ENCODE data around the gene GCLC. TPM values are rescaled to one million over a fixed set of nuclear protein-coding genes. Genes with fewer than 3 reads are reported as not detected.

Gene GCLC
- total RNA-seq, 1 experiment from 2014 or later: 37.2 TPM

GRCh38 chr6:53504512-53504911, 40.4 kb downstream of the GCLC start:
- intact Hi-C loops (cut with micrococcal nuclease; ENCODE audit: unreplicated experiment): no loop called here

GRCh38 chr6:53503060-53503459, 41.8 kb downstream of the GCLC start:
- Histone ChIP-seq H3K27me3 (ENCODE audit: control insufficient read depth, insufficient read depth, low read length) (no peaks in the 10 kb centered on the region), H3K4me1 (ENCODE audit: control insufficient read depth, insufficient read depth, low read length) (no peaks in the 10 kb centered on the region), H3K9me3 (ENCODE audit: control insufficient read depth, insufficient read depth, low read depth, low read length) (no peaks in the 10 kb centered on the region), H3K4me3 (ENCODE audit: low read depth in 2 of 2, low read length in 2 of 2) (no peak overlapping the region), H3K27ac (ENCODE audit: low read length) (no peak overlapping the region), H3K36me3 (ENCODE audit: control insufficient read depth, insufficient read depth, low read length) (peaks cover 6% of the 10 kb centered on the region)
- ChIA-PET CTCF (no interaction called here), POLR2A (no interaction called here)
- intact Hi-C loops (cut with micrococcal nuclease; ENCODE audit: unreplicated experiment): no loop called here
- DNase-seq (ENCODE audit: low read depth, low spot score): no peak
- TF ChIP-seq REST (IDR thresholded peaks at IDR 0.05; ENCODE audit: insufficient read depth in 1 of 2, low read depth in 2 of 2, low read length in 1 of 2) (no peak), CTCF (IDR thresholded peaks at IDR 0.05) (no peak), SIN3A (IDR thresholded peaks at IDR 0.05; ENCODE audit: borderline replicate concordance, insufficient read depth, low read depth, low read length) (no peak), POLR2AphosphoS5 (IDR thresholded peaks at IDR 0.05; ENCODE audit: low read depth, low read length) (no peak), TCF7L2 (IDR thresholded peaks at IDR 0.05; ENCODE audit: low read depth, low read length) (no peak)
- in situ Hi-C loops (cut with HindIII; ENCODE audit: low pct_unique_long_range_greater_than_20kb, low sequenced_read_pairs): no loop called here
- no peak for ATAC-seq
- BruUV-seq (replicated peaks): no TSS peak

More at GRCh38 chr6:53504512-53504911, 40.4 kb downstream of the GCLC start:
- H3K9me3 ChIP-seq (ENCODE audit: control insufficient read depth, insufficient read depth, low read depth, low read length): no peaks in the 10 kb centered on the region
- no TSS peak for BruUV-seq (replicated peaks)
- no peak overlapping the region for H3K27ac ChIP-seq (ENCODE audit: low read length)
- ATAC-seq (no peak), DNase-seq (ENCODE audit: low read depth, low spot score) (no peak)
- no peak for TF ChIP-seq SIN3A (IDR thresholded peaks at IDR 0.05; ENCODE audit: borderline replicate concordance, insufficient read depth, low read depth, low read length)
- no peak for TF ChIP-seq REST (IDR thresholded peaks at IDR 0.05; ENCODE audit: insufficient read depth in 1 of 2, low read depth in 2 of 2, low read length in 1 of 2)
- no peak for TF ChIP-seq POLR2AphosphoS5 (IDR thresholded peaks at IDR 0.05; ENCODE audit: low read depth, low read length)
- no peak for TF ChIP-seq CTCF (IDR thresholded peaks at IDR 0.05)
- no peak for TF ChIP-seq TCF7L2 (IDR thresholded peaks at IDR 0.05; ENCODE audit: low read depth, low read length)
- H3K36me3 ChIP-seq (ENCODE audit: control insufficient read depth, insufficient read depth, low read length): peaks cover 6% of the 10 kb centered on the region
- CTCF ChIA-PET: no interaction called here
- H3K27me3 ChIP-seq (ENCODE audit: control insufficient read depth, insufficient read depth, low read length): no peaks in the 10 kb centered on the region
- H3K4me3 ChIP-seq (ENCODE audit: low read depth in 2 of 2, low read length in 2 of 2): no peak overlapping the region
- H3K4me1 ChIP-seq (ENCODE audit: control insufficient read depth, insufficient read depth, low read length): no peaks in the 10 kb centered on the region
- in situ Hi-C loops (cut with HindIII; ENCODE audit: low pct_unique_long_range_greater_than_20kb, low sequenced_read_pairs): no loop called here
- POLR2A ChIA-PET: no interaction called here

Data from Panc1 (cell line).